H1 (cell line): ENCODE results near the gene SLC12A6. TPM values are rescaled to one million over a fixed set of nuclear protein-coding genes. Genes with fewer than 3 reads are reported as not detected.
A peak's percentile ranks its signal among the peaks of the same experiment; 100 is the strongest.

ENCODE experiments used
- BACH1 ChIP-seq: IDR thresholded peaks from 2 replicates; pipeline ENCODE4 v1.6.1; 2012; ENCODE audit warnings: low read length, improper control_type of control experiment
- EP300 ChIP-seq, 2 experiments: IDR thresholded peaks; 1 replicate in 1 of 2; 2 replicates in 1 of 2; pipeline ENCODE4 v1.6.1; 2011 to 2012; ENCODE audit warnings: low read depth in 2 of 2, low read length in 2 of 2, mild to moderate bottlenecking in 2 of 2, borderline replicate concordance in 1 of 2, inconsistent platforms in 1 of 2, moderate library complexity in 1 of 2
- JUND ChIP-seq: IDR thresholded peaks from 2 replicates; pipeline ENCODE4 v1.6.1; 2011; ENCODE audit warnings: mild to moderate bottlenecking, improper control_type of control experiment, low read length
- KDM4A ChIP-seq: IDR thresholded peaks from one replicate; pipeline ENCODE4 v1.7.1; 2012; ENCODE audit warnings: low read depth, mild to moderate bottlenecking, moderate library complexity, low read length, inconsistent platforms; ENCODE audit not compliant: severe bottlenecking
- KDM5A ChIP-seq: fragments of 200-600 bp; IDR thresholded peaks from 2 replicates; pipeline ENCODE4 v1.7.1; 2012; ENCODE audit warnings: mild to moderate bottlenecking, low read length, inconsistent platforms, mixed read lengths
- MAFK ChIP-seq: IDR thresholded peaks from 2 replicates; pipeline ENCODE4 v1.6.1; 2012; ENCODE audit warnings: low read depth, mild to moderate bottlenecking, improper control_type of control experiment, low read length
- PHF8 ChIP-seq: fragments of 200-600 bp; sonication (generic); conservative IDR thresholded peaks from 2 replicates; pipeline ENCODE4 v1.7.1; 2012; ENCODE audit warnings: low read depth, mild to moderate bottlenecking, inconsistent platforms, low read length, moderate library complexity
- POLR2A ChIP-seq, 2 experiments: IDR thresholded peaks; 1 replicate in 1 of 2; 2 replicates in 1 of 2; pipeline ENCODE4 v1.6.1; 2011; ENCODE audit warnings: low read depth in 2 of 2, low read length in 2 of 2, mild to moderate bottlenecking in 2 of 2; ENCODE audit errors: control extremely low read depth in 1 of 2
- POLR2AphosphoS5 ChIP-seq: IDR thresholded peaks from 2 replicates; pipeline ENCODE4 v1.6.1; 2011; ENCODE audit warnings: low read depth, low read length
- POU5F1 ChIP-seq: IDR thresholded peaks from 2 replicates; pipeline ENCODE4 v1.6.1; 2011; ENCODE audit warnings: low read depth, mild to moderate bottlenecking, low read length, moderate library complexity
- RNF2 ChIP-seq: fragments of 200-900, 300-1000 bp; sonication (generic); IDR thresholded peaks from 2 replicates; pipeline ENCODE4 v1.7.1; 2016; ENCODE audit warnings: borderline replicate concordance, low read depth, mild to moderate bottlenecking, antibody characterized with exemption, low read length; ENCODE audit not compliant: poor library complexity, severe bottlenecking; ENCODE audit errors: missing control alignments
- SIN3A ChIP-seq, 2 experiments: IDR thresholded peaks in 1 of 2; conservative IDR thresholded peaks in 1 of 2; 2 replicates each; pipeline ENCODE4 v1.6.1; 2011 to 2012; ENCODE audit warnings: low read length in 2 of 2, improper control_type of control experiment in 1 of 2, low read depth in 1 of 2, mild to moderate bottlenecking in 1 of 2
- SP1 ChIP-seq: IDR thresholded peaks from 2 replicates; pipeline ENCODE4 v1.6.1; 2011; ENCODE audit warnings: low read depth, low read length
- SP4 ChIP-seq: IDR thresholded peaks from 2 replicates; pipeline ENCODE4 v1.6.1; 2012; ENCODE audit warnings: low read length, inconsistent platforms
- SRF ChIP-seq: IDR thresholded peaks from 2 replicates; pipeline ENCODE4 v1.6.1; 2011; ENCODE audit warnings: mild to moderate bottlenecking, low read depth, low read length, moderate library complexity
- TAF7 ChIP-seq: optimal IDR thresholded peaks from 2 replicates; pipeline ENCODE3; 2011; ENCODE audit warnings: low read depth, mild to moderate bottlenecking, inconsistent platforms, low read length, moderate library complexity, borderline replicate concordance
- TEAD4 ChIP-seq: IDR thresholded peaks from 2 replicates; pipeline ENCODE4 v1.6.1; 2012; ENCODE audit warnings: low read depth, low read length, inconsistent platforms, mixed read lengths
- USF2 ChIP-seq: IDR thresholded peaks from 2 replicates; pipeline ENCODE4 v1.6.1; 2011; ENCODE audit warnings: low read length, improper control_type of control experiment
- polyA plus RNA-seq, 7 experiments: library from polyadenylated mRNA; depleted of rRNA in 3 of 7; stranded (reverse) in 5 of 7; unstranded in 2 of 7; fragments of >200 nt in 5 of 7; fragments of 200-250 nt in 2 of 7; gene quantifications; 1 replicate in 5 of 7; 2 replicates in 1 of 7; 4 replicates in 1 of 7; pipeline versions ENCODE4 v1.2.1 to v1.2.3, GENCODE V29; 2011 to 2013; ENCODE audit warnings: missing spikeins in 2 of 7, mixed read lengths in 2 of 7
- total RNA-seq: library from RNA; stranded (reverse); fragmentation: NEBNext Ultra II Directional; extraction: Animal tissue kit (Norgen Biotek cat#: 25700); gene quantifications from 2 replicates; pipeline ENCODE4 v1.2.1, GENCODE V29; 2021
- TF ChIP-seq, protein P1 (sequence below): IDR thresholded peaks from 2 replicates; pipeline ENCODE4 v1.6.1; 2011; ENCODE audit warnings: low read depth, mild to moderate bottlenecking, low read length; ENCODE audit not compliant: insufficient read depth
- TF ChIP-seq, protein P2 (sequence below): IDR thresholded peaks from 2 replicates; pipeline ENCODE4 v1.6.1; 2012; ENCODE audit warnings: inconsistent platforms

The SLC12A6 gene
- total and polyA plus RNA-seq, 2 of the 8 experiments (the other 6 are each of a cell fraction or from before 2014, with no cell fraction given), result 9.2 to 11.1 TPM

DNA sequence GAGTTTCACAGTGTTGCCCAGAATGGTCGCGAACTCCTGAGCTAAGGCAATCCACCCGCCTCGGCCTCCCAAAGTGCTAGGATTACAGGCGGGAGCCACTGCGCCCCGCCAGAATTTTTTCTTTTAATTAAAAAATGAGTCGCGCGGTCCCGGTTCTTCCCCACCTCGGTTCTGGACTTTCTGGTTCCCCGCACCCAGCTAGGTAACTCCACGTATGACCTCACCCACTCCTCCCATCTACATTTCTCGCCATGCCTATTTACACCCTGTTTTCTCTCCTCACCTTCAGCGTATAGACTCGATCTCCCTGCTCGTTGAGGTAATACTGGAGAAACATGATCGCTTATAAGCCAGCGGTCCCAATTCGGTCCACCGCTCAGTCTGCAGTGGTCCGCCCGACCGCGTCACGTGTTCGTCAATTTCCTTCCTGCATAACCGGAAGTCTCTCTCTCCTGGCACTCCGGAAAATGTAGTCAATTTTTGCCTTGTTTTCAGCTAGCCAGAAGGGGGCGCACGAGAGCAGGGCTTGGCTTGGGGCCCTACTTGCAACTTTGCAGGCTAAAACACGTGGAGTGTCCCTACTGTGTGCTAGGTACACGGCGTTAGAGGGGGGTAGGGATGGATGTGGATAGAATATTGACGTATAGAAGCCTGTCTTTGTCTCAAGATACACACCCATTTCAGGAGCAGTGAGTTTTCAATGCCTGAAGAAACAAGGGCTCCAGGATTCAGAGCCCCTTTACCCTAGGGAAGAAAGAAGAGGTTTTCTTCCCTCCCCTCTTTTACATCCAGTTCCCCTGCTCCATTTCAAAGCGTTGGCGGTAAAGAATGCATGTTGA is 5.4 kb upstream of the SLC12A6 start, which contains the start of the genes NOP10 and NUTM1 (continued):
- TF ChIP-seq MAFK, result no peak
- TF ChIP-seq, protein P1, sequence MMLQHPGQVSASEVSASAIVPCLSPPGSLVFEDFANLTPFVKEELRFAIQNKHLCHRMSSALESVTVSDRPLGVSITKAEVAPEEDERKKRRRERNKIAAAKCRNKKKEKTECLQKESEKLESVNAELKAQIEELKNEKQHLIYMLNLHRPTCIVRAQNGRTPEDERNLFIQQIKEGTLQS, result peak; percentile 85
- no peak for TF ChIP-seq TAF7
- TF ChIP-seq TEAD4, result 0 out of 2 replicates have a peak, but pooled peaks have one; percentile 23
- TF ChIP-seq POLR2AphosphoS5, result peak; percentile 93
- peak; percentile 93 for TF ChIP-seq USF2
- TF ChIP-seq RNF2, result no peak
- TF ChIP-seq BACH1, result no peak
- TF ChIP-seq SRF, result no peak
- no peak for TF ChIP-seq POU5F1
- peak in 1 of 2 experiments; percentile 87; a peak in 1 of 3 replicates for TF ChIP-seq EP300 (IDR thresholded peaks at IDR 0.05; ENCODE audit: borderline replicate concordance in 1 of 2, low read depth in 2 of 2, low read length in 2 of 2)
- peak; percentile 62 for TF ChIP-seq KDM4A
- TF ChIP-seq, protein P2, sequence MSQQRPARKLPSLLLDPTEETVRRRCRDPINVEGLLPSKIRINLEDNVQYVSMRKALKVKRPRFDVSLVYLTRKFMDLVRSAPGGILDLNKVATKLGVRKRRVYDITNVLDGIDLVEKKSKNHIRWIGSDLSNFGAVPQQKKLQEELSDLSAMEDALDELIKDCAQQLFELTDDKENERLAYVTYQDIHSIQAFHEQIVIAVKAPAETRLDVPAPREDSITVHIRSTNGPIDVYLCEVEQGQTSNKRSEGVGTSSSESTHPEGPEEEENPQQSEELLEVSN, result peak; percentile 89
- peak; percentile 37; the same call in 1 of the 2 replicates for TF ChIP-seq SP1
- TF ChIP-seq SP4, result no peak
- no peak for TF ChIP-seq KDM5A
- TF ChIP-seq JUND, result peak; percentile 82; the same call in 1 of the 2 replicates
- TF ChIP-seq SIN3A (conservative IDR thresholded peaks at IDR 0.05 in 1 of 2, IDR thresholded peaks at IDR 0.05 in 1 of 2; ENCODE audit: low read depth in 1 of 2, low read length in 2 of 2), result peak; percentile 72 to 94; a peak in 2 of 4 replicates
- peak; percentile 39 to 87 for TF ChIP-seq POLR2A (IDR thresholded peaks at IDR 0.05; ENCODE audit: control extremely low read depth in 1 of 2, low read depth in 2 of 2, low read length in 2 of 2)
- TF ChIP-seq PHF8, result peak; percentile 78
